IMR-90 (cell line): ENCODE data around the gene OVCA2. TPM values are rescaled to one million over a fixed set of nuclear protein-coding genes. Genes with fewer than 3 reads are reported as not detected.

Experiments used
- ATAC-seq: fragments of 200-7000 bp; cut with Tn5 transposase; 2 replicates; pipeline ENCODE4 v1.9.1; 2020; ENCODE audit warnings: low read depth, mild to moderate bottlenecking, moderate library complexity
- BruUV-seq: library from RNA; stranded (reverse); fragments of 400-500 nt; replicated peaks from 2 replicates; lab custom pipeline; 2021; lab: Mats Ljungman, UMichigan
- CTCF ChIA-PET: fragments of 300-600 bp; formaldehyde crosslinking; extraction: SDS; loops from one replicate; lab custom pipeline; 2021; ENCODE audit warnings: antibody characterized with exemption; lab: Yijun Ruan, JAX
- POLR2A ChIA-PET: fragments of 300-600 bp; sonication (Branson Sonifier 250); formaldehyde crosslinking; loops from one replicate; lab custom pipeline; 2022; ENCODE audit warnings: antibody characterized with exemption; ENCODE audit not compliant: unreplicated experiment; lab: Charles Lee
- DNase-seq: peaks from one replicate; pipeline ENCODE4 v3.0.0; 2013
- H2AFZ ChIP-seq: replicated peaks from 2 replicates; pipeline ENCODE3; 2013; ENCODE audit warnings: low read length, mild to moderate bottlenecking; ENCODE audit not compliant: poor library complexity
- H2AK5ac ChIP-seq: 2 replicates; pipeline ENCODE4 v1.6.1; 2013; ENCODE audit warnings: low read depth, low read length, inconsistent platforms
- H2AK9ac ChIP-seq: replicated peaks from 2 replicates; pipeline ENCODE3; 2013; ENCODE audit warnings: mild to moderate bottlenecking, low read depth, low read length, moderate library complexity; ENCODE audit not compliant: poor library complexity
- H2BK120ac ChIP-seq: 2 replicates; pipeline ENCODE4 v1.6.1; 2013; ENCODE audit warnings: low read depth, low read length, inconsistent platforms
- H2BK15ac ChIP-seq: 3 replicates; pipeline ENCODE4 v1.6.1; 2013; ENCODE audit warnings: low read depth, low read length, inconsistent platforms
- H2BK20ac ChIP-seq: 2 replicates; pipeline ENCODE4 v1.6.1; 2013; ENCODE audit warnings: low read depth, mild to moderate bottlenecking, inconsistent platforms, low read length, moderate library complexity
- H2BK5ac ChIP-seq: 2 replicates; pipeline ENCODE4 v1.6.1; 2013; ENCODE audit warnings: mild to moderate bottlenecking, low read depth, low read length, inconsistent platforms; ENCODE audit not compliant: poor library complexity, severe bottlenecking
- H3K14ac ChIP-seq: replicated peaks from 2 replicates; pipeline ENCODE4 v1.6.1; 2013; ENCODE audit warnings: low read depth, low read length, inconsistent platforms
- H3K18ac ChIP-seq: 2 replicates; pipeline ENCODE4 v1.6.1; 2013; ENCODE audit warnings: low read depth, low read length, control low read depth
- H3K23ac ChIP-seq: 2 replicates; pipeline ENCODE4 v1.6.1; 2013; ENCODE audit warnings: low read depth, low read length, inconsistent platforms
- H3K27ac ChIP-seq: 2 replicates; pipeline ENCODE4 v1.5.1; 2013; ENCODE audit warnings: mild to moderate bottlenecking, control low read depth, low read length; ENCODE audit not compliant: insufficient read depth
- H3K27me3 ChIP-seq: 2 replicates; pipeline ENCODE4 v1.6.1; 2013; ENCODE audit warnings: low read length; ENCODE audit not compliant: control insufficient read depth, insufficient read depth
- H3K36me3 ChIP-seq: 2 replicates; pipeline ENCODE4 v1.6.1; 2013; ENCODE audit warnings: low read length, mixed read lengths; ENCODE audit not compliant: control insufficient read depth, insufficient read depth
- H3K4ac ChIP-seq: 2 replicates; pipeline ENCODE4 v1.6.1; 2013; ENCODE audit warnings: low read depth, low read length, inconsistent platforms
- H3K4me1 ChIP-seq: 2 replicates; pipeline ENCODE4 v1.6.1; 2013; ENCODE audit warnings: low read length, mixed read lengths; ENCODE audit not compliant: control insufficient read depth, insufficient read depth
- H3K4me2 ChIP-seq: 2 replicates; pipeline ENCODE4 v1.6.1; 2013; ENCODE audit warnings: low read depth, mild to moderate bottlenecking, control low read depth, low read length, moderate library complexity
- H3K4me3 ChIP-seq: 2 replicates; pipeline ENCODE4 v1.5.1; 2013; ENCODE audit warnings: low read depth, mild to moderate bottlenecking, control low read depth, low read length, moderate library complexity; ENCODE audit not compliant: insufficient read depth
- H3K56ac ChIP-seq: 2 replicates; pipeline ENCODE4 v1.6.1; 2013; ENCODE audit warnings: low read length, inconsistent platforms; ENCODE audit not compliant: insufficient read depth; ENCODE audit errors: extremely low read depth
- H3K79me1 ChIP-seq, 2 experiments: 2 replicates each; pipeline ENCODE4 v1.6.1; 2013; ENCODE audit warnings: low read length in 2 of 2, inconsistent platforms in 1 of 2, low read depth in 1 of 2
- H3K9ac ChIP-seq: 2 replicates; pipeline ENCODE4 v1.6.1; 2013; ENCODE audit warnings: low read depth, low read length, control low read depth
- H3K9me1 ChIP-seq: 2 replicates; pipeline ENCODE4 v1.6.1; 2013; ENCODE audit warnings: low read length, inconsistent platforms; ENCODE audit not compliant: insufficient read depth
- H3K9me3 ChIP-seq: 2 replicates; pipeline ENCODE4 v1.6.1; 2013; ENCODE audit warnings: low read length; ENCODE audit not compliant: control insufficient read depth, insufficient read depth
- H4K20me1 ChIP-seq: 2 replicates; pipeline ENCODE4 v1.6.1; 2013; ENCODE audit warnings: low read length, inconsistent platforms; ENCODE audit not compliant: insufficient read depth
- H4K5ac ChIP-seq: 2 replicates; pipeline ENCODE4 v1.6.1; 2013; ENCODE audit warnings: mild to moderate bottlenecking, low read depth, low read length, control low read depth
- H4K8ac ChIP-seq, 2 experiments: 2 replicates each; pipeline ENCODE4 v1.6.1; 2013; ENCODE audit warnings: low read depth in 2 of 2, low read length in 2 of 2, control low read depth in 1 of 2, inconsistent platforms in 1 of 2
- H4K91ac ChIP-seq: 2 replicates; pipeline ENCODE4 v1.6.1; 2013; ENCODE audit warnings: low read depth, low read length, inconsistent platforms; ENCODE audit not compliant: insufficient read depth
- BHLHE40 ChIP-seq: fragments of 150-350 bp; IDR thresholded peaks from 2 replicates; pipeline ENCODE4 v1.6.1; 2016; ENCODE audit warnings: mild to moderate bottlenecking, low read depth, low read length
- CHD1 ChIP-seq: IDR thresholded peaks from 2 replicates; pipeline ENCODE4 v1.6.1; 2012; ENCODE audit warnings: low read depth, low read length, improper control_type of control experiment
- FOS ChIP-seq: fragments of 150-350 bp; IDR thresholded peaks from 2 replicates; pipeline ENCODE4 v1.6.1; 2016; ENCODE audit warnings: low read depth, low read length
- MAFK ChIP-seq: IDR thresholded peaks from 2 replicates; pipeline ENCODE4 v1.6.1; 2012; ENCODE audit warnings: low read depth, low read length, improper control_type of control experiment
- MXI1 ChIP-seq: IDR thresholded peaks from 2 replicates; pipeline ENCODE4 v1.6.1; 2012; ENCODE audit warnings: low read depth, mild to moderate bottlenecking, low read length, moderate library complexity, borderline replicate concordance
- NFE2L2 ChIP-seq: fragments of 150-350 bp; IDR thresholded peaks from 2 replicates; pipeline ENCODE4 v1.6.1; 2016; ENCODE audit warnings: low read depth, mild to moderate bottlenecking, low read length
- POLR2A ChIP-seq: IDR thresholded peaks from 2 replicates; pipeline ENCODE4 v1.6.1; 2012; ENCODE audit warnings: mild to moderate bottlenecking, low read depth, low read length
- RAD21 ChIP-seq: IDR thresholded peaks from 2 replicates; pipeline ENCODE4 v1.6.1; 2012; ENCODE audit warnings: low read length, improper control_type of control experiment
- RCOR1 ChIP-seq: IDR thresholded peaks from 2 replicates; pipeline ENCODE4 v1.6.1; 2012; ENCODE audit warnings: mild to moderate bottlenecking, low read length, improper control_type of control experiment; ENCODE audit not compliant: insufficient replicate concordance
- RFX5 ChIP-seq: IDR thresholded peaks from 2 replicates; pipeline ENCODE4 v1.8.0; 2012; ENCODE audit warnings: low read depth, mild to moderate bottlenecking, low read length, moderate library complexity
- SMC3 ChIP-seq: fragments of 150-350 bp; IDR thresholded peaks from 2 replicates; pipeline ENCODE4 v1.6.1; 2016; ENCODE audit warnings: low read depth, mild to moderate bottlenecking, antibody characterized with exemption, low read length, moderate library complexity
- USF2 ChIP-seq: fragments of 150-350 bp; IDR thresholded peaks from 2 replicates; pipeline ENCODE4 v1.6.1; 2017; ENCODE audit warnings: mild to moderate bottlenecking, antibody characterized with exemption, low read length, low read depth
- WGBS, 2 experiments: methylation state at CpG; one replicate each; pipeline versions ENCODE4 v1.1.5 to v1.1.7; 2013; ENCODE audit warnings: missing lambda C conversion rate in 2 of 2; ENCODE audit not compliant: insufficient read length in 1 of 2; ENCODE audit errors: extremely low coverage in 2 of 2; 5-methylcytosine and 5-hydroxymethylcytosine counted together
- dilution Hi-C: fragments of 300-500 bp; cut with HindIII; formaldehyde crosslinking; loops from one replicate; pipeline ENCODE4 v1.14.3; 2018; ENCODE audit warnings: low sequenced_read_pairs; ENCODE audit not compliant: unreplicated experiment
- in situ Hi-C: fragments of 300-500 bp; cut with MboI; formaldehyde crosslinking; loops from 3 replicates; pipeline ENCODE4 v1.14.3; 2019; ENCODE audit warnings: low sequenced_read_pairs, inconsistent platforms, mixed read lengths
- intact Hi-C: fragments of 100-400 bp; cut with micrococcal nuclease; formaldehyde crosslinking; loops from 2 replicates; pipeline ENCODE4 v1.10.0; 2022
- polyA plus RNA-seq, 3 experiments: library from polyadenylated mRNA; depleted of rRNA; stranded (reverse); fragments of >200 nt; gene quantifications; 2 replicates each; pipeline ENCODE4 v1.2.3, GENCODE V29; 2012; ENCODE audit warnings: low replicate concordance in 1 of 3
- total RNA-seq: library from RNA; depleted of rRNA; stranded (reverse); fragments of >200 nt; gene quantifications from 2 replicates; pipeline ENCODE4 v1.2.3, GENCODE V29; 2012
- TF ChIP-seq, protein P1 (sequence below): fragments of 150-350 bp; IDR thresholded peaks from 2 replicates; pipeline ENCODE4 v1.6.1; 2016; ENCODE audit warnings: low read depth, mild to moderate bottlenecking, low read length, moderate library complexity, borderline replicate concordance
- TF ChIP-seq, protein P2 (sequence below): conservative IDR thresholded peaks from 2 replicates; pipeline ENCODE4 v1.5.1; 2012; ENCODE audit warnings: mild to moderate bottlenecking, low read depth, low read length, improper control_type of control experiment

OVCA2 gene
- total and polyA plus RNA-seq, 2 of the 4 experiments (the other 2 are of a cell fraction) = 38.7 to 46.9 TPM

DNA sequence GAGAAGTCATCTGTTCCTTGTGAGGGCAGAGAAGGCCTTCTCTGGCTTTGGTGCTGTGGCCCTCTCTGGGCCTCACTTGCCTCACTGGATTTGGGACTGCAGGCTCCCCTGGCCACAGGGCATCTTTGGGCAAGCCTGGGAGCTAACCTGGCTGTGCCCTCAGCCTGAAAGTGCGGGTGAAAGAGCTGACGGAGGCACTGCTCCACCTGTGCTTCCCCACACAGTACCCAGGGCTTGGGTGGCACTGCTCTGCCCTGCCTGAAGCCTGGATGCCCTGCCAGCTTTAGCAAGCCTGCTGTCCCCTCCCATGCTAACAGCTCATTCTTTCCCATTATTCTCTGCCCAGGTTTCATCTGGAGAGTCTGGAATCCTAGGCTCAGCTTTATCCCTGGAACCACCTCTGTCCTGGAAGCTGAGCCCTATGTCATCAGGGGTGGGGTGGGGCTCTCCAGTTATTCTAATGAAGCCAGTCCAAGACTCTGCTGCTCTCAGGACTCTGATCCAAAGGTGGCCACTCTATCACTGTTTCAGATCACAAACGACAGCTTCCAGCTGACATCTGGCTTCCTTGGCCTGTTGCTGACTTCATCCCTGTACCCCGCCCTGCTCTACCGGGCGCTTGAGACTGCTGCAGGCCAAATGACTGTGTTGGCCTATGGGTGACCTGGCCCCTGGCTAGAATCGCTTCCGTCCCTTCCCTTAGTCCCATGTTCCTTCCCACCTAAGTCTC is 42.4 kb downstream of the OVCA2 start:
- in situ Hi-C loops = no loop called here
- TF ChIP-seq, protein P1, sequence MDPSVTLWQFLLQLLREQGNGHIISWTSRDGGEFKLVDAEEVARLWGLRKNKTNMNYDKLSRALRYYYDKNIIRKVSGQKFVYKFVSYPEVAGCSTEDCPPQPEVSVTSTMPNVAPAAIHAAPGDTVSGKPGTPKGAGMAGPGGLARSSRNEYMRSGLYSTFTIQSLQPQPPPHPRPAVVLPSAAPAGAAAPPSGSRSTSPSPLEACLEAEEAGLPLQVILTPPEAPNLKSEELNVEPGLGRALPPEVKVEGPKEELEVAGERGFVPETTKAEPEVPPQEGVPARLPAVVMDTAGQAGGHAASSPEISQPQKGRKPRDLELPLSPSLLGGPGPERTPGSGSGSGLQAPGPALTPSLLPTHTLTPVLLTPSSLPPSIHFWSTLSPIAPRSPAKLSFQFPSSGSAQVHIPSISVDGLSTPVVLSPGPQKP = no peak
- no peak for TF ChIP-seq MXI1
- no peak for TF ChIP-seq SMC3
- no peak for TF ChIP-seq MAFK
- TF ChIP-seq NFE2L2 = no peak
- no peak for TF ChIP-seq POLR2A
- TF ChIP-seq USF2 = no peak
- TF ChIP-seq RAD21 = no peak; the same call in 1 of the 2 replicates
- no peak for TF ChIP-seq BHLHE40
- TF ChIP-seq RFX5 = no peak
- TF ChIP-seq FOS = no peak
- no peak for TF ChIP-seq CHD1
- TF ChIP-seq, protein P2, sequence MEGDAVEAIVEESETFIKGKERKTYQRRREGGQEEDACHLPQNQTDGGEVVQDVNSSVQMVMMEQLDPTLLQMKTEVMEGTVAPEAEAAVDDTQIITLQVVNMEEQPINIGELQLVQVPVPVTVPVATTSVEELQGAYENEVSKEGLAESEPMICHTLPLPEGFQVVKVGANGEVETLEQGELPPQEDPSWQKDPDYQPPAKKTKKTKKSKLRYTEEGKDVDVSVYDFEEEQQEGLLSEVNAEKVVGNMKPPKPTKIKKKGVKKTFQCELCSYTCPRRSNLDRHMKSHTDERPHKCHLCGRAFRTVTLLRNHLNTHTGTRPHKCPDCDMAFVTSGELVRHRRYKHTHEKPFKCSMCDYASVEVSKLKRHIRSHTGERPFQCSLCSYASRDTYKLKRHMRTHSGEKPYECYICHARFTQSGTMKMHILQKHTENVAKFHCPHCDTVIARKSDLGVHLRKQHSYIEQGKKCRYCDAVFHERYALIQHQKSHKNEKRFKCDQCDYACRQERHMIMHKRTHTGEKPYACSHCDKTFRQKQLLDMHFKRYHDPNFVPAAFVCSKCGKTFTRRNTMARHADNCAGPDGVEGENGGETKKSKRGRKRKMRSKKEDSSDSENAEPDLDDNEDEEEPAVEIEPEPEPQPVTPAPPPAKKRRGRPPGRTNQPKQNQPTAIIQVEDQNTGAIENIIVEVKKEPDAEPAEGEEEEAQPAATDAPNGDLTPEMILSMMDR = no peak
- no peak for TF ChIP-seq RCOR1

More for the DNA sequence above, 42.4 kb downstream of the OVCA2 start:
- no peak overlapping the region for H3K4me2 ChIP-seq
- peak overlapping the region; percentile 19; the same call in 1 of the 2 replicates for H3K9ac ChIP-seq
- ChIA-PET CTCF (interaction anchor here (2.9 kb wide), 1 partner anchor 161 kb away, joined by 12 read pairs; no protein-coding TSS in a partner anchor), POLR2A (interaction anchor here (0.6 kb wide), 1 partner anchor 28 kb away, joined by 4 read pairs; no protein-coding TSS in a partner anchor)
- H3K56ac ChIP-seq = 0 out of 2 replicates have a peak overlapping the region, but pooled peaks have one; percentile 31
- H4K91ac ChIP-seq = peak overlapping the region; percentile 85
- peak overlapping the region; percentile 59 for H3K18ac ChIP-seq
- no peaks in the 10 kb centered on the region for H3K27me3 ChIP-seq
- BruUV-seq = no TSS peak
- H3K4me3 ChIP-seq = no peak overlapping the region
- peak overlapping the region; percentile 85 for H2BK5ac ChIP-seq
- peak overlapping the region; percentile 3 for H4K5ac ChIP-seq
- H3K79me1 ChIP-seq = peaks cover 0 to 85% of the 10 kb centered on the region in 2 experiments; a peak in 3 of 4 replicates
- H2BK120ac ChIP-seq = peak overlapping the region; percentile 58
- no peaks in the 10 kb centered on the region for H4K20me1 ChIP-seq
- H2AK9ac ChIP-seq = peak overlapping the region; percentile 85
- H3K4me1 ChIP-seq = peaks cover 35% of the 10 kb centered on the region
- peak overlapping the region; percentile 86 for H3K4ac ChIP-seq
- dilution Hi-C loops = no loop called here
- H2BK20ac ChIP-seq = peak overlapping the region; percentile 81
- peak overlapping the region; percentile 57 for H3K14ac ChIP-seq
- H3K23ac ChIP-seq = peak overlapping the region; percentile 54
- H3K27ac ChIP-seq = peak overlapping the region; percentile 77
- peak; percentile 53 for DNase-seq
- WGBS, 2 experiments = 33% methylated on average over 1 of the region's 8 CpGs; no CpG with 5 or more reads in 1 of the 2 experiments
- intact Hi-C loops = no loop called here
- peak overlapping the region; percentile 87 for H2AK5ac ChIP-seq
- H3K36me3 ChIP-seq = peaks cover 18% of the 10 kb centered on the region
- no peaks in the 10 kb centered on the region for H3K9me3 ChIP-seq
- peak overlapping the region; percentile 64; the same call in 2 of the 3 replicates for H2BK15ac ChIP-seq
- peak overlapping the region; percentile 45 to 93 for H4K8ac ChIP-seq
- peaks cover 53% of the 10 kb centered on the region for H3K9me1 ChIP-seq
- H2AFZ ChIP-seq = peak overlapping the region; percentile 64
- ATAC-seq = peak; percentile 16
